HG03469 (cell line): ENCODE measurements around the gene DEFB125.
"Not testable (repeated sequence)": the region's sequence is repeated elsewhere in the genome, so short reads cannot be mapped to it uniquely, and the experiment has no call there.

Experiments used
- ATAC-seq: cut with Tn5 transposase; IDR thresholded peaks from one replicate; pipeline ENCODE4 v1.9.1; 2021; ENCODE audit warnings: mild to moderate bottlenecking, moderate library complexity, moderate number of reproducible peaks; ENCODE audit not compliant: unreplicated experiment

DEFB125 gene

GRCh38 chr20:87401-87800, at the start of gene DEFB125:
TSS of gene DEFB125 (plus strand) at chr20:87672. CDS start at chr20:87710, 38 bp downstream.
- no peak for ATAC-seq

GRCh38 chr20:60035-60918, 27.2 kb upstream of the DEFB125 start:
- ATAC-seq: no peak

GRCh38 chr20:61230-61629, 26.2 kb upstream of the DEFB125 start:
- no peak for ATAC-seq

- no peak for ATAC-seq
Measured at GRCh38 chr20:61757-62156, 25.7 kb upstream of the DEFB125 start.

GRCh38 chr20:62487-62886, 25.0 kb upstream of the DEFB125 start:
- no peak for ATAC-seq

- ATAC-seq: no peak
Measured at GRCh38 chr20:64026-64603, 23.4 kb upstream of the DEFB125 start.

GRCh38 chr20:64766-65322, 22.6 kb upstream of the DEFB125 start:
- no peak for ATAC-seq

- no peak for ATAC-seq
Measured at GRCh38 chr20:77231-77630, 10.2 kb upstream of the DEFB125 start.

- ATAC-seq: no peak
Measured at GRCh38 chr20:78338-78737, 9.1 kb upstream of the DEFB125 start.

GRCh38 chr20:79565-79964, 7.9 kb upstream of the DEFB125 start:
- no peak for ATAC-seq

GRCh38 chr20:90651-91050, 3.2 kb downstream of the DEFB125 start:
- ATAC-seq: no peak

GRCh38 chr20:93641-94040, 6.2 kb downstream of the DEFB125 start:
- ATAC-seq: no peak

- no peak for ATAC-seq
Measured at GRCh38 chr20:95215-95614, 7.7 kb downstream of the DEFB125 start.

GRCh38 chr20:97691-98090, 10.2 kb downstream of the DEFB125 start:
- not testable (repeated sequence) for ATAC-seq

- ATAC-seq: no peak
Measured at GRCh38 chr20:101975-102374, 14.5 kb downstream of the DEFB125 start.

GRCh38 chr20:103456-103855, 16.0 kb downstream of the DEFB125 start:
- ATAC-seq: no peak

- no peak for ATAC-seq
Measured at GRCh38 chr20:112396-112795, 24.9 kb downstream of the DEFB125 start.

GRCh38 chr20:117518-117917, 30.0 kb downstream of the DEFB125 start:
- no peak for ATAC-seq

GRCh38 chr20:129786-130323, 42.4 kb downstream of the DEFB125 start:
- not testable (repeated sequence) for ATAC-seq

GRCh38 chr20:137668-138490, 50.4 kb downstream of the DEFB125 start:
- no peak for ATAC-seq

GRCh38 chr20:142290-142689, 54.8 kb downstream of the DEFB125 start, which contains the start of gene DEFB126:
TSS of gene DEFB126 (plus strand) at chr20:142590. CDS start at chr20:142629, 39 bp downstream.
- ATAC-seq: no peak
